Measurements from ENCODE around the gene WWP2. TPM values are rescaled to one million over a fixed set of nuclear protein-coding genes. Genes with fewer than 3 reads are reported as not detected.

The WWP2 gene
- total and polyA plus RNA-seq, 7 donors = 12.2 to 26.0 (median 19.0) TPM

DNA sequence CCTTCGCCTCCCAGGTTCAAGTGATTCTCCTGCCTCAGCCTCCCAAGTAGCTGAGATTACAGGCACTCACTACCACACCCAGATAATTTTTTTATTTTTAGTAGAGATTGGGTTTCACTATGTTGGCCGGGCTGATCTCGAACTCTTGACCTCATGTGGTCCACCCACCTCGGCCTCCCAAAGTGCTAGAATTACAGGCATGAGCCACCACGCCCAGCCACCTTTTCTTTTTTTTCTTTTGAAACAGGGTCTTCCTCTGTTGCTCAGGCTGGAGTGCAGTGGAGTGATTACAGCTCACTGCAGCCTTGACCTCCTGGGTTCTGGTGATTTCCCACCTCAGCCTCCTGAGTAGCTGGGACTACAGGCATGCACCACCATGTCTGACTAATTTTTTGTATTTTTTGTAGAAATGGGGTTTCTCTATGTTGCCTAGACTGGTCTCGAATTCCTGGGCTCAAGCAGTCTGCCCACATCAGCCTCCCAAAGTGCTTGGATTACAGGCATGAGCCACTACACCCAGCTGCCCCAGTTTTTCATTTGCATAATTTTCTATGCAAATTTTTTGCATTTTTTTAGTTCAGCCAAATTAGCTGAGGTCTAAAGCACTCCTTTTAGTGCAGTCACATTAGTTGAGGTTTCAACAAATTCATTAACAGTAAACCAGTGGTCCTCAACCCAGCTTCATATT lies 11.3 kb downstream of the WWP2 start:
- Histone ChIP-seq H3K9me3 (peaks cover 4% of the 10 kb centered on the region), H3K27ac (no peak overlapping the region), H3K4me1 (no peaks in the 10 kb centered on the region), H3K27me3 (ENCODE audit: insufficient read depth in 3 of 3, low read length in 2 of 3) (no peaks in the 10 kb centered on the region), H3K4me3 (no peak overlapping the region), H3K36me3 (ENCODE audit: insufficient read depth in 1 of 2, low read depth in 1 of 2) (no peaks in the 10 kb centered on the region)
- 48 to 69% (median 63%) methylated on average over 6 of the region's 6 CpGs for WGBS, 3 donors
- ATAC-seq = no peak
- TF ChIP-seq CTCF (IDR thresholded peaks at IDR 0.05) = no peak
- intact Hi-C loops (cut with DNase I) = loop anchor here in 1 of 2 donors (10.0 kb wide), 1 partner anchor 51 kb away; no protein-coding TSS in a partner anchor
- DNase-seq = no peak

DNA sequence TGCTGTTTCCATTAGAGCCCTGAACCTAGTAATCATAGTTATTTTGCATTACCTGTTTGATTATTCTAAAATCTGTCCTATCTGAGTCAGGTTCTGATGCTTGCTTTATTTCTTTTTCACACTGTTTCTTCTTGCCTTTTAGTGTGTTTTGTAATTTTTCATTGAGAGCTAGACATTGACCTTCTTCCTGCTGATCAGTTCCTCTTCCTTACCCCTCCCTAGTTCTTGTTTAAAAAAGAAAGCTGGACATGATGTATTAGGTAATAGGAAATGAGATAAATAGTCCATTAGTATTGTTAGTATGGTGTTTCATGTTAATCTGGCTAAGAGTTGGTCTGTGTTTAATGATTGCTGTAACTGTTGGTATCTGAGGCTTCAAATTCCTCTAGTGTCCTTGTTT lies 13.4 kb downstream of the WWP2 start:
- H3K4me3 ChIP-seq = no peak overlapping the region
- intact Hi-C loops (cut with DNase I) = loop anchor here in 1 of 2 donors (10.0 kb wide), 1 partner anchor 49 kb away; no protein-coding TSS in a partner anchor
- no peaks in the 10 kb centered on the region for H3K27me3 ChIP-seq (ENCODE audit: insufficient read depth in 3 of 3, low read length in 2 of 3)
- H3K9me3 ChIP-seq = peaks cover 4% of the 10 kb centered on the region
- DNase-seq (no peak), ATAC-seq (no peak)
- no peaks in the 10 kb centered on the region for H3K4me1 ChIP-seq
- H3K36me3 ChIP-seq (ENCODE audit: insufficient read depth in 1 of 2, low read depth in 1 of 2) = peaks cover 0 to 4% of the 10 kb centered on the region in 2 donors
- no peak overlapping the region for H3K27ac ChIP-seq
- TF ChIP-seq CTCF (IDR thresholded peaks at IDR 0.05) = no peak

DNA sequence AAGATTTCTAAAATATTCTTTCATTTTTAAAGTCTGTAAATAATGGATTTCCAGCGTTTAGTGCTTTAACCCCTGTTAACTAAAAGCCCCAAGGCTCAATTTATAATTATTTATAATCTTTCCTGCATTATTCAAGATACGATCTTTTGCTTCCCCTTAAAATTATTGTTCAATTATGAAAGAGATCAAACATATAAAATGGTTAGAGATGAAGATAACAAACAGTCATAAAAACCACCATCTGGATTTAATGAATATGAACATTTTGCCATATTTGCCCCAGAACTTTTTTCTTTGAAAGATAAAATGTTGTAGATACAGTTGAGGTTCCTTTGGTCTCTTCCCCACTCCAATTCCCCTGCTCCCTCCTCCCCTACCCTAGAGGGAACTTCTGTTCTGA lies 17.6 kb downstream of the WWP2 start:
- H3K4me1 ChIP-seq = no peaks in the 10 kb centered on the region
- WGBS, 3 donors = 85 to 91% (median 87%) methylated on average over 2 of the region's 2 CpGs
- no peak for DNase-seq
- intact Hi-C loops (cut with DNase I) = loop anchor here in 1 of 2 donors (10.0 kb wide), 1 partner anchor 45 kb away; no protein-coding TSS in a partner anchor
- H3K27me3 ChIP-seq (ENCODE audit: insufficient read depth in 3 of 3, low read length in 2 of 3) = no peaks in the 10 kb centered on the region
- no peak for ATAC-seq
- H3K4me3 ChIP-seq = no peak overlapping the region
- no peak overlapping the region for H3K27ac ChIP-seq
- peaks cover 0 to 11% of the 10 kb centered on the region in 2 donors for H3K36me3 ChIP-seq (ENCODE audit: insufficient read depth in 1 of 2, low read depth in 1 of 2)
- H3K9me3 ChIP-seq = peaks cover 4% of the 10 kb centered on the region
- TF ChIP-seq CTCF (IDR thresholded peaks at IDR 0.05) = no peak

- WGBS, 3 donors = 80 to 85% (median 83%) methylated on average over 3 of the region's 3 CpGs
- intact Hi-C loops (cut with DNase I) = no loop called here
- peaks cover 0 to 11% of the 10 kb centered on the region in 2 donors for H3K36me3 ChIP-seq (ENCODE audit: insufficient read depth in 1 of 2, low read depth in 1 of 2)
- H3K4me3 ChIP-seq = no peak overlapping the region
- TF ChIP-seq CTCF (IDR thresholded peaks at IDR 0.05) = no peak
- H3K27me3 ChIP-seq (ENCODE audit: insufficient read depth in 3 of 3, low read length in 2 of 3) = no peaks in the 10 kb centered on the region
- DNase-seq (no peak), ATAC-seq (no peak)
- H3K4me1 ChIP-seq = no peaks in the 10 kb centered on the region
- H3K27ac ChIP-seq = no peak overlapping the region
- no peaks in the 10 kb centered on the region for H3K9me3 ChIP-seq
Measured at GRCh38 chr16:69781118-69781517, 19.0 kb downstream of the WWP2 start.

- H3K4me1 ChIP-seq = no peaks in the 10 kb centered on the region
- H3K9me3 ChIP-seq = no peaks in the 10 kb centered on the region
- DNase-seq (no peak), ATAC-seq (no peak)
- no peak overlapping the region for H3K27ac ChIP-seq
- no peak for TF ChIP-seq CTCF (IDR thresholded peaks at IDR 0.05)
- H3K27me3 ChIP-seq (ENCODE audit: insufficient read depth in 3 of 3, low read length in 2 of 3) = no peaks in the 10 kb centered on the region
- WGBS, 3 donors = 85 to 88% (median 86%) methylated on average over 6 of the region's 6 CpGs
- intact Hi-C loops (cut with DNase I) = no loop called here
- peaks cover 2 to 38% of the 10 kb centered on the region in 2 donors for H3K36me3 ChIP-seq (ENCODE audit: insufficient read depth in 1 of 2, low read depth in 1 of 2)
- H3K4me3 ChIP-seq = no peak overlapping the region
Measured at GRCh38 chr16:69784586-69784985, 22.5 kb downstream of the WWP2 start.

Data from psoas muscle (tissue), 8 donors.